ENCODE data around the gene APBB1IP.

The APBB1IP gene

DNA sequence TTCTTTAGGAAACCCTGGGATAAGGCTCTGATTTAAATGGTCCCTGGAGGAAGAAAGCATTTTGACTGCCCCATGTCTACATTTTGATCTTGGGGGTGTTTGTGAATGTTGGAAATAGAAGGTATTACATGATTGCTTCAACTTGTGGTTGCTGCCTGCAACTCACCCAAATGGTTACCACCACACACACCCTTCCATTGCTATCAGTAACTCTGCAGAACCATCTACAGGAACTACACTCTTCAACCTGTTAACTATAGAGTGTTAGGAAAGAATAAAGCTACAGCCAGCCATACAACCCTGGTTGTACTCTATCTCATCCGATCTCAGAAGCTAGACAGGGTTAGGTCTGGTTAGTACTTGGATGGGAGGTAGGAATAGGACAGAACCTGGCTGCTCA is 71.2 kb downstream of the APBB1IP start:
- no peak for DNase-seq

DNA sequence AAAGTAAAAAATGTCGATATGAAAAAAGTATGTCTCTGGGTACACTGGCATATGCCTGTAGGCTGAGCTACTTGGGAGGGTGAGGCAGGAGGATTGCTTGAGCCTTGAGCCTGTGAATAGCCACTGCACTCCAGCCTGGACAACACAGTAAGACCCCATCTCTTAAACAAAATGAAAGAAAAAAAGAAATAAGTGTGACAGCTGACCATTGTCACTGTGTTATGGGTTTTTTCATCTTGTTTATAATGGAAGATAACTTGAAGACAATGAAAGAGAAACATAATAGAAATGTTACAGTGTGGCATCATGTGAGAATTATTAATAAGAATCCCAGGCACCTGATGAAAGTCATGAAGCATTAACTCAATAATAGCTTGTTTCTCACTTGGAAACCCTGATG is 75.0 kb downstream of the APBB1IP start:
- DNase-seq = no peak

GRCh38 chr10:26516540-26517101 is 78.5 kb downstream of the APBB1IP start:
- no peak for DNase-seq

GRCh38 chr10:26517141-26517867 is 79.2 kb downstream of the APBB1IP start:
- no peak for DNase-seq

DNA sequence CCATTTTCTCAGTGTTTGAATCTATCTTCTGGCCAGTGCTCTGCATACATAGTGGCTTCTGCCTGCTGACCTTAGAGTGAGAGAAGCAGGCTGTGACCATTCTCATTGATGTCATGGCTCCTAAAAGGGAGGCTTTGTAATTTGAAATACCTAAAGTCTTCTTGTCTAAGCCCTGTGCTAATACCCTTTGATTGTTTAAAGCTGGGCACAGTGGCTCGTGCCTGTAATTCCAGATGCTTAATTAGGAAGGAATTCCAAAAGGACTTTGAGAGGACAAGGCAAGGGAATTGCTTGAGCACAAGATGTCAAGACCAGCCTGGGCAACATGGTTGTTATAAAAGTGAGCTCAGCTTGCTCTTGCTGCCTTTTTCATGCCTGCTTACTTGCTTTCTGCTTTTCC is 81.7 kb downstream of the APBB1IP start:
- DNase-seq = no peak

DNA sequence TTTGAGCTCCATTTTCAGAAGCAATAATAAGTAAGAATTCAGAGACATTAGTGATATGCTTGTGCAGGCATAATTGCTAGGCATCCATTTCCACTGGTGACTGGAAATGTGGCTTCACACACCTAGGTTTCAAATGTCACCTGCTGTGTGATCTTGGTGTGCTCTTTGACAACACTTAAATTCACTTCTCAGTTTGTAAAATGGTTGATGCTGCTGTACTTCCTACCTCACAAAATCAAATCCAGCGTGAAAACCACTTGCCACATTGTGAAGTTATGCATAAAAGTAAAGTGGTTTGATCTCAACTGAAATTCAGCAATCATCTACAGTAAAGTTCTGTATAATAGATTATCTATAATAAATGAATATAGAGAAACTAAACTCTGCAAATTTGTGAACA is 82.4 kb downstream of the APBB1IP start:
- DNase-seq = no peak

DNA sequence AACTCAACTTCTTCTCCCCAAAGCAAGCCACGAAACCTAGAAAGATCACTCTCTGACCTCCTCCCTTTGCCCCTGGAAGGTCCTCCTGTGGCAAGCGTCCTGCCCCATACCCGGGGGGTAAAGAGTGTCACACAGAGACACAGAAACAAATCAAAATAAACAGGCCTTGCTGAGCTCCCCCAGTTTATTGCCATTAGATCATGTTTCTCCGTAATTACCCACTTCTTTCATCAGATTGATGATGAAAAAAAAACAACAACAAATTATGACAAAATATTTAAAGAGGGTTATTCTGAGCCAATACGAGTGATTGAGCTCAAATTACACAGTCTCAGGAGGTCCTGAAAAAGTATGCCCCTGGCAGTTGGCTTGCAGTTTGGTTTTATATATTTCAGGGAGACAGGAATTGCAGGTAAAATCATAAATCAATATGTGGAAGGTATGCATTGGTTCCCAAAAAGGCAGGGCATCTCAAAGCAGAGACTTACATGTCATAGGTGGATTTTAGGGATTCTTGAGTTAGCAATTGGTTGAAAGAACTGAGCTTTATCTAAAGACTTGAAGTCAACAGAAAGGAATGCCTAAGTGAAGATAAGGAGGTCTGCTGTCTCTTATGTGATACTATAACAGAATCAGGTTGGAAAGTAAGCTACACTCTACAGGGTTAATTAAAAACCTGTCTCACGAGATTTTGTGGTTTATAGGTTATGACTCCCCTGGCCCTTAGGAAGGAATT is 86.2 kb downstream of the APBB1IP start:
- DNase-seq = no peak

GRCh38 chr10:26525586-26525985 is 87.4 kb downstream of the APBB1IP start:
- peak; percentile 34 for DNase-seq

GRCh38 chr10:26527018-26527417 is 88.9 kb downstream of the APBB1IP start:
- DNase-seq = no peak

GRCh38 chr10:26528048-26528447 is 89.9 kb downstream of the APBB1IP start:
- peak; percentile 21 for DNase-seq

DNA sequence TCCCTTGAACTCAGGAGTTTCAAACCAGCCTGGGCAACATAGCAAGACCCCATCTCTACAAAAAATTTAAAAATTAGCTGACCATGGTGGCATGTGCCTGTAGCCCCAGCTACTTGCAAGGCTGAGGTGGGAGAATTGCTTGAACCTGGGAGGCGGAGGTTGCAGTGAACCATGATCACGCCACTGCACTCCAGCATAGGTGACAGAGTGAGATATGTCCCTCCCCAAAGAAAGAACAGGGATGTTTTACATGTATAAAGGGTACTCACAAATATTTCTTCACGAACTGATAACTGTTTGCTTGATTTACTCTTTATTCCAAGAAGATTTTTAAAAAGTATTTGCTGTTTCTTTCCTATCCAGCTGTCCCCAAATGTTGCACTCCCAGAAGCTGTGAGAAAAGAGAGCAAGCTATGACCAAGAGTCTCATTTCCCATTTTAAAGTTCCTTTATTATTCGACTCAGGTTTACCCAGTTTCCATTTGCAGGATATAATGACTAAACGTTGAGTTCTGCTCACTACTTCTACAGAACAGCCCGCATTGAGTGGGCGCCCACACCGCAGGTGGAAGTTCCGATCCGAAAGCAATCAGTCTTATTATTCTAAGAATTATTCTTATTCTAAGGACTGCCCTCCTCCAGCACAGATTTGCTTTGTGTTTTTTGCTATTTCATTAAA is 90.7 kb downstream of the APBB1IP start:
- DNase-seq = peak; percentile 70

DNA sequence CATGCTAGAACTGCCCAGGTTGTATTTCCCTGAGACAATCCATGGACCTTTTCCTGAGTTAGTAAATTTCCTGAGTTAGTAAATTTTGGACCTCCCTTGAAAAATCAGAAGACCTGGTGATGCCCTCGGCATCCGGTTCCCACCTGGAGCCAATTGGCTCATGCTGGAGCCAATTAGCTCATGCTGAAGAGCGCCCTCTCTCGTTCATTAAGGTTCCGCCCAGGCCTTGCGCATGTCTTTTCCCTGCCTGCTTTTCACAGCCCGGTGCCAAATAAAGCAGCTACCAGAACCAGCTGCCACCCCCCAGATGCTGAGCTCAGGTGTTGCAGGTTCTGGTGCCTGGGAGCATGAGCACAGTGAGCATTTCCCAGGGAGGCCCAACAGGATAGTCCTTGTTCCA is 96.2 kb downstream of the APBB1IP start:
- no peak for DNase-seq

- peak; percentile 32 for DNase-seq
Measured at GRCh38 chr10:26540601-26541000, 102.5 kb downstream of the APBB1IP start.

GRCh38 chr10:26543567-26544306 is 105.6 kb downstream of the APBB1IP start:
- DNase-seq = no peak

- peak; percentile 25 for DNase-seq
Measured at GRCh38 chr10:26544932-26545331, 106.8 kb downstream of the APBB1IP start.

DNA sequence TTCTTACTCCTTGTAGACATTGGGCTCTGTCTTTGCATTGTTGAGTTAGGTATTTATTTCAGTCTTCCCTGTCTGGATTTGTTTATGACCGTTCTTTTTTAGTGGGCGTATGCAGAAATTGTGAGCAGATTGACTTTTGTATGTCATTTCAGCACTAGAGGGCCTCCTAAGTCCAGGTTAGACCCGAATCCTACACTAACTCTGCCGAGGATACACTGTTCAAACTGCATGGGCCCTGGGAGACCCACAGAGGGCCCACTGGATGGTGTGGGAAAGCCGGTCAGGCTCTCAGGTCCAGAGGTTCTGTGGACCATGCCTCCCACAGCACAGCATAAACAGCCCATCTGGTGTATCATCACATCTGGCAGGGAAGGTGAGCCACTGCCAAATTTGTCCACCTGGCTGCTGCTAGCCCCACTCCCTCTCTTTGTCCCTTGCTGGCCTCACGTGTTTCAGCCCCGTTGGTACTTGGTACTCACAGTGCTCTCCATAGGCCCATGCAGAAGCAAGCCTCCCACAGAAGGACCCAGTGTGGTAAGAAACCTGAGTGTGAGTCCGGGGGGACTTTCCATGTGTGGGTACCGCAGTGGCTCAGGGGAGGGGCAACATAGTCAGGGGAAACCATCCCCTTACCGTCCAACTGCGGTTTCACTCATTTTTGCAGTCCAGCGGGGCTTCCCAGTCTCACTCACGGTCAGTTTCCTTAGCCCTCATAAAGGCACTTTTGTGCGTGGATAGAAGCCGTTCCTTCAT is 112.8 kb downstream of the APBB1IP start:
- DNase-seq = no peak

GRCh38 chr10:26554246-26554645 is 116.1 kb downstream of the APBB1IP start:
- no peak for DNase-seq

DNA sequence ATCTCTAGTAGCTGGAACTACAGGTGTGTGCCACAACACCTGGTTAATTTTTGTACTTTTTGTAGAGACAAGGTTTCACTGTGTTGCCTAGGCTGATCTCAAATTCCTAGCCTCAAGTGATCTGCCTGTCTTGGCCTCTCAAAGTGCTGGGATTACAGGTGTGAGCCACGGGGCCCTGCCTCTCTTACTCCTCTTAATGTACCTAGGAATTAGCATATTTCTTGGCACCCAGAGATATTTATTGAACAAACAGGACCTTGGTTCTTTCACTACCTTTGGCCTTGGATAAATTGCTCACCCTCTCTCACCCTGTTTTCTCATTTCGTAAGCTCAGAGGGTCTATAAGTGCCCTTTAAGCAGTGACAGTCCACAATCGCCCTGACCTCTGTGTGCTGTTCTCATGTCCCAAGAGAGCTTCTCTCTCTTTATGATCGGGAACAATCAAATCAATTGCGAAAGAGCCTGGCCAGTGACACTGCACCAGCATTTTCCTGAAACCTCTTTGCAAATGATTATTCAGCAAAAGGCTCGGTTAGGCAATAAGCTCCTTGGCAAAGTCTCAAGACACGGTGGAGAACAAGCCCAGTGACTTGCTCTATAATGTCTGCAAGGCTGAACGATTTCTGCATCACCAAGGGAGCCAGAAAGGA is 117.7 kb downstream of the APBB1IP start:
- DNase-seq = peak; percentile 92

GRCh38 chr10:26556748-26557640 is 118.9 kb downstream of the APBB1IP start:
- peak; percentile 65 for DNase-seq

DNA sequence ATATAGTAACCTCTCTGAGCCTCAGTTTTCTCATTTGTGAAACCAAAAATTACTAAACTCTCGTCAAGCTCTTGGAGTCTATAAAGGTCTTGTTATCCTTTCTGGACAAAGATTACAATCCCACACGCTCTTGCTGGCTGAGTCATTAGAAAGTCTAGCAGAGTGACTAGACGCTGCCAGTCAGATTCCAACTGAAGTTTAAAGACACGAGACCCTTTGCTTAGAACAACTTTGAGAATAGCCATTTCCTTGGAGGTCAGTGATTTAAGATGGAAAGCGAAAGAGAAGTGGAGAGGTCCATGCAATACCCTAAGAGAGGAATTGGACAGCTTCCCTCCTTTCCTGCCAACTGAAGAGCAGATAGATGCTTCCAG is 119.5 kb downstream of the APBB1IP start:
- no peak for DNase-seq

All from suppressor macrophage treated with lipopolysaccharide for 4 hours (primary cell).